NB4 (cell line): ENCODE data around the gene EFCC1.

Source experiments
- DNase-seq: peaks from one replicate; pipeline ENCODE4 v3.0.0; 2010; ENCODE audit warnings: low read depth
- H3K4me3 ChIP-seq: one replicate; pipeline ENCODE4 v1.5.1; 2011; ENCODE audit warnings: mild to moderate bottlenecking, low read depth, low read length, moderate library complexity
- MYC ChIP-seq: IDR thresholded peaks from 2 replicates; pipeline ENCODE4 v1.6.1; 2011; ENCODE audit warnings: low read depth, low read length
- POLR2A ChIP-seq: IDR thresholded peaks from 2 replicates; pipeline ENCODE4 v1.6.1; 2011; ENCODE audit warnings: mild to moderate bottlenecking; ENCODE audit not compliant: insufficient read length; ENCODE audit errors: extremely low read depth
- TF ChIP-seq, protein P1 (sequence below): IDR thresholded peaks from 2 replicates; pipeline ENCODE4 v1.6.1; 2011; ENCODE audit warnings: low read depth, low read length
- TF ChIP-seq, protein P2 (sequence below): IDR thresholded peaks from one replicate; pipeline ENCODE4 v1.5.1; 2012; ENCODE audit warnings: low read depth, low read length

Gene EFCC1

DNA sequence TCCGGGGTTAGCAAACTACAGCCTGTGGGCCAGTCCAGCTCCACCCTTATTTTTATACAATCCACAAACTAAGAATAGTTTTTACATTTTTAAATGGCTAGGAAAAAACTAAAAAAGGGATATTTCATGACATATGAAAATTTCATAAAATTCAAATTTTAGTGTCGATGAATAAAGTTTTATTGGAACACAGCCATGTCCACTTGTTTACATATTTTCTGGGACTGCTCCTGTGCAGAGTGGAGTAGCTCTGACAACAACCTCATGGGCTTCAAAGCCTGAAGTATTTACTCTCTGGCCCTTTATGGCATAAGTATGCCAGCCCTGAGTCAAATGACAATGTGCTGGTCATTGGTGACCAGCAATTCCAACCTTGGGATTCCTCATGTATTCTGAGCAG, 17.2 kb downstream of the EFCC1 start:
- no peak overlapping the region for H3K4me3 ChIP-seq

DNA sequence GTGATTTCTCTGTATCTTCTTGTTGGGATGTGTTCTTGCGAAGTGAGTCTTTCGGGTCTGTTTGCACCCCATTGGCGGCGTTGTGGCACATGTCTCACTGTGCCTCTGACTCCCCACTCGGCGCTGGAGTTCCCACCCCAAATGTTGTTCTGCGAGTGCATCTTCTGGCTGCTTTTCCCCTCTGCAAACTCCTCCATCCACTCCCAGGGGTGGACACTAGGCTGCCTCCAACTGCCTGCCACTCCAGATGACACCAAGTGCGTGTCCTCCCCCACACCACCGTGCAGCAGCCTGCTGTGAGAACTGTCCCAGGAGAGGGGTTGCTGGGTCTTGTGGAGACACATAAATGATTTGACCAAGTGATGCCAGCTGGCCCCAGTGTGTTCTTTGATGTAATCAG, 17.6 kb downstream of the EFCC1 start:
- H3K4me3 ChIP-seq, result no peak overlapping the region
- peak; percentile 82 for DNase-seq
- TF ChIP-seq POLR2A, result no peak

More for the DNA sequence above, 17.2 kb downstream of the EFCC1 start:
- TF ChIP-seq, protein P1, sequence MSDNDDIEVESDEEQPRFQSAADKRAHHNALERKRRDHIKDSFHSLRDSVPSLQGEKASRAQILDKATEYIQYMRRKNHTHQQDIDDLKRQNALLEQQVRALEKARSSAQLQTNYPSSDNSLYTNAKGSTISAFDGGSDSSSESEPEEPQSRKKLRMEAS, result no peak
- no peak for TF ChIP-seq MYC
- TF ChIP-seq, protein P2, sequence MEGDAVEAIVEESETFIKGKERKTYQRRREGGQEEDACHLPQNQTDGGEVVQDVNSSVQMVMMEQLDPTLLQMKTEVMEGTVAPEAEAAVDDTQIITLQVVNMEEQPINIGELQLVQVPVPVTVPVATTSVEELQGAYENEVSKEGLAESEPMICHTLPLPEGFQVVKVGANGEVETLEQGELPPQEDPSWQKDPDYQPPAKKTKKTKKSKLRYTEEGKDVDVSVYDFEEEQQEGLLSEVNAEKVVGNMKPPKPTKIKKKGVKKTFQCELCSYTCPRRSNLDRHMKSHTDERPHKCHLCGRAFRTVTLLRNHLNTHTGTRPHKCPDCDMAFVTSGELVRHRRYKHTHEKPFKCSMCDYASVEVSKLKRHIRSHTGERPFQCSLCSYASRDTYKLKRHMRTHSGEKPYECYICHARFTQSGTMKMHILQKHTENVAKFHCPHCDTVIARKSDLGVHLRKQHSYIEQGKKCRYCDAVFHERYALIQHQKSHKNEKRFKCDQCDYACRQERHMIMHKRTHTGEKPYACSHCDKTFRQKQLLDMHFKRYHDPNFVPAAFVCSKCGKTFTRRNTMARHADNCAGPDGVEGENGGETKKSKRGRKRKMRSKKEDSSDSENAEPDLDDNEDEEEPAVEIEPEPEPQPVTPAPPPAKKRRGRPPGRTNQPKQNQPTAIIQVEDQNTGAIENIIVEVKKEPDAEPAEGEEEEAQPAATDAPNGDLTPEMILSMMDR, result no peak
- TF ChIP-seq POLR2A, result no peak
- DNase-seq, result no peak

DNA sequence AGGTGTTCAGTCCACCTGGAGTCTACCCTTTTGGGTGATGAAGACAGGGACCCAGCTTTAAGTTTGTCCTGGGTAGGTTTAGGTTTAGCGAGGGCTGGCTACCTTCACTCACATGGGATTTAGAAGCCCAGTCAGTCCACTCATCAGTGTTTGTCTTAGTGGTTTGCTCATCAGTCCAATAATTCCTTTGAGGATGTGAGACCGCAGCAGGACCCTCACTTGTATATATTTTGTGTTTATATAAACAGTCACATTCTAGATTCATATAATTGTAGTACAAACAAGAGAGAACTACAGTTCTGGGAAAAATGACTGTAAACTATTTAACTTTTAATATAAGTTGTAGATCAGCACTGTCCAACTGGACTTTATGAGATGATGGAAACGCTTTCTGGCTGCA, 18.2 kb downstream of the EFCC1 start:
- no peak for DNase-seq
- H3K4me3 ChIP-seq, result no peak overlapping the region
- TF ChIP-seq, protein P2, result no peak
- TF ChIP-seq, protein P1, result no peak
- TF ChIP-seq MYC, result no peak

DNA sequence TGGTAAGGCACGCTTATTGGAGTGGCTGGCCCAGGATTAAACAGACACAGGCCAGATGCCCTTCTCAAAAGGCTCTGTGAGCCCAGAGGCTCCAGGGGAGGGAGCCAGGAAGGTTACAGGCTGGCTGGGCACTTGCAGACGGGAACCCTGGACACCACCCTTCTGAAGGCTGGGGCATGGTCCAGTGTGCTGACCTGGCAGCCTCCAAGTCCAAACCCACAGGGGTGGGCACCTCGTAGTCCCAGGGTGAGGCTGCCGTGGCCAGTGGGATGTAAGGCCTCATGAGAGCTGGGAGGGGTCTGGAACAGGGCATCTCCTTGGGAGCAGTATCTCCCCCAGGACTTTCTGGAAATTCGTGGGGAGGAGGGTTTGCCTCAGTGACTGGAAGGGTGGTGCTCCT, 19.6 kb downstream of the EFCC1 start:
- DNase-seq, result no peak
- TF ChIP-seq POLR2A (no peak), MYC (no peak)
- TF ChIP-seq, protein P2, result no peak
- TF ChIP-seq, protein P1, result no peak
- no peak overlapping the region for H3K4me3 ChIP-seq

DNA sequence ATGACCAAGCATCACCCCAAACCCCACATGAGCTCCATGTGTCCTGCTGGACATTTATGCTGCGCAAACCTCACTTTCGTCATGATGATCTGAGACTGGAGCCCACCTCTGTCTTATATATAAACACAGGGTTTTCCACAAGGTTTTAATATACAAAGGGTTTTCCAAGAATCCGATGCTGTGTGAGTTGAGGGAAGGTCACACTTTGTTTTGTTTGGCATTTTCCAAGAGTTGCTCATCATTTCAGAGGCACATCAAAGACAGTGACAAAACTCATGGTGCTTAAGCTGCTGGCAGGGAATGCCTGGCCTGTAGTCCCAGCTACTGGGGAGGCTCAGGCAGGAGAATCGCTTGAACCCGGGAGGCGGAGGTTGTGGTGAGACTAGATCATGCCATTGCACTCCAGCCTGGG, 20.0 kb downstream of the EFCC1 start:
- TF ChIP-seq POLR2A (no peak), MYC (no peak)
- TF ChIP-seq, protein P1, result no peak
- TF ChIP-seq, protein P2, result no peak
- no peak overlapping the region for H3K4me3 ChIP-seq
- DNase-seq, result no peak

DNA sequence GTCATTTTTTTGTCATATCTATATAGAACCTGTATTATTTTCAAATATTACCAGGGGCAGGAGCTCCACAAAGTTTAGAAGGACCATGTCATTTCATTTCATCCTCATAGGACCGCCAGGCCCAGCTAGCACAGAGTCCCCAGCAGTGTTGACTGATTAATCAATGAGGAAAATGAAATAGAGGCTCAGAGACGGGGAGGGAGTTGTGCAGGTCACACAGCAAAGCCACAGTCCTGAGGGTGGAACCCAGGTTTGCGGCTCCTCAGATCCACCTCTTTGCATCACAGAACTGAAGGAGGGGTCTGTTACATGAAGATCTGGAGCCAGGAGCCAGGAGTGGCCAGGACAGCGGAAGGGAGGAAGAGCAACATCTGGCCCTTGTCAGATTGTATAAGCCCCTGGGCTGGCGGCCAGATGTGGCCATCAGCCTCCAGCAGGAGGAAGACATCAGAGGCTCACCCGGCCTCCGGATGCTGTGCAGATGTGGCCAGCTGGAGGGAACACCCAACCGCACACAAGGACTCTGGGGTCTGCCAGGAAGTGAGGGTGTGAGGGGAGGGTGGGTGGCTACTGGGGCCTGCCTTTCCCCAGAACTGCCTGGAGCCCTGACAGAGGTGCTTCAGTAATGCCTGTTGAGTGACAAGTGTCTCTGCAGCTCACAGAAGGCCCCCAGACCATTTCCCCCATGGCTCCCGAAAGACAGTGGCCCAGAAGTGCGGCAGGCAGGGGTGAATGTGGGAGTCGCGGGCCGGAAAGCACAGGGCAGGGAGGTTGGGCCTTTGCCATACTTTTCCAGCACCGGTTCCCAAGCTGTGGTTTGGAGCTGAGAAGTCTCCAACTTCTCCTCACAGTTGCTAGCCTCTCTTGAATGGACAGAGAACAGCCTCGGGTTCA, 21.3 kb downstream of the EFCC1 start:
- no peak for DNase-seq
- TF ChIP-seq, protein P2, result no peak
- no peak overlapping the region for H3K4me3 ChIP-seq
